NCI-H510A (cell line): ENCODE measurements around the gene MYPN.

ENCODE experiments used
- DNase-seq: peaks from one replicate; lab custom pipeline; 2025; lab: John Stamatoyannopoulos, UW

The MYPN gene

GRCh38 chr10:68095153-68095552, 14.1 kb upstream of the MYPN start:
- DNase-seq = no peak

GRCh38 chr10:68096913-68097516, 12.3 kb upstream of the MYPN start:
- no peak for DNase-seq

- DNase-seq = no peak
Measured at GRCh38 chr10:68099736-68100135, 9.6 kb upstream of the MYPN start.

GRCh38 chr10:68101066-68101465, 8.2 kb upstream of the MYPN start:
- DNase-seq = no peak

GRCh38 chr10:68103261-68103878, 5.9 kb upstream of the MYPN start:
- DNase-seq = no peak

- no peak for DNase-seq
Measured at GRCh38 chr10:68103901-68104300, 5.4 kb upstream of the MYPN start.

- DNase-seq = no peak
Measured at GRCh38 chr10:68105820-68106219, 3.5 kb upstream of the MYPN start.

GRCh38 chr10:68106656-68107055, 2.6 kb upstream of the MYPN start:
- no peak for DNase-seq

- no peak for DNase-seq
Measured at GRCh38 chr10:68107651-68108050, 1.6 kb upstream of the MYPN start.

GRCh38 chr10:68108051-68108450, 1.2 kb upstream of the MYPN start:
- DNase-seq = no peak

- DNase-seq = no peak
Measured at GRCh38 chr10:68108653-68109052, 635 bp upstream of the MYPN start.

- no peak for DNase-seq
Measured at GRCh38 chr10:68110027-68110426, 739 bp downstream of the MYPN start.

GRCh38 chr10:68111584-68111983, 2.3 kb downstream of the MYPN start:
- DNase-seq = no peak

- no peak for DNase-seq
Measured at GRCh38 chr10:68112837-68113236, 3.5 kb downstream of the MYPN start.

GRCh38 chr10:68118657-68119056, 9.4 kb downstream of the MYPN start:
- DNase-seq = no peak

- DNase-seq = no peak
Measured at GRCh38 chr10:68121020-68121743, 11.9 kb downstream of the MYPN start.

- DNase-seq = no peak
Measured at GRCh38 chr10:68121852-68122251, 12.6 kb downstream of the MYPN start.

GRCh38 chr10:68124718-68125117, 15.4 kb downstream of the MYPN start:
- no peak for DNase-seq

GRCh38 chr10:68125772-68126171, 16.5 kb downstream of the MYPN start:
- DNase-seq = no peak

GRCh38 chr10:68128015-68128414, 18.7 kb downstream of the MYPN start:
- no peak for DNase-seq

GRCh38 chr10:68132391-68132790, 23.1 kb downstream of the MYPN start:
- DNase-seq = no peak

- no peak for DNase-seq
Measured at GRCh38 chr10:68133523-68133922, 24.2 kb downstream of the MYPN start.

GRCh38 chr10:68135362-68135761, 26.1 kb downstream of the MYPN start:
- no peak for DNase-seq
